ENCODE data around the gene SPEM2. TPM values are rescaled to one million over a fixed set of nuclear protein-coding genes. Genes with fewer than 3 reads are reported as not detected.
"Not testable (repeated sequence)": the region's sequence is repeated elsewhere in the genome, so short reads cannot be mapped to it uniquely, and the experiment has no call there.

The SPEM2 gene
- total RNA-seq, 4 donors from 2014 or later = not detected

DNA sequence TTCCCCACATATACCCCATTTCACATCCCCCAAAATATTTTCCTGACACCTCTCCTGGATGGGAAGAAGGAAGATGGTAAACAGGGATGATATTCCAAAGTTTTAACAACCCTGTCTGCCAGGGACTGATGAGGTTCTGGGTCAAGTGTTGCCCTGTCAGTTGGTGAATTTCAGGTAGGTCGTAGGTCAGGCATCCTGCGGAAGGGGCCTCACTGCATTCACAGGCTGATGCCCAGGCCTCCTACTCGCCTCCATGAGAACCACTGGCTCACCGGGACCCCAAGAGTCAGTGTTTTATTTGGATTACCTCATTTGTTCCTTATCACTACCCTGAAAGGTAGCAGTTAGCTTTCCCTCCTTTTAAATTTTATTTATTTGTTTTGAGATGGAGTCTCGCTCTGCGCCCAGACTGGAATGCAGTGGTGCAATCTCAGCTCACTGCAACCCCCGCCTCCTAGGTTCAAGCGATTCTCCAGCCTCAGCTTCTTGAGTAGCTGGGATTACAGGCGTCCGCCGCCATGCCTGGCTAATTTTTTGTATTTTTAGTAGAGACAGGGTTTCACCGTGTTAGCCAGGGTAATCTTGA, 43.5 kb downstream of the SPEM2 start:
- ATAC-seq (ENCODE audit: low FRiP score) (no peak), DNase-seq (ENCODE audit: low spot score) (no peak)
- TF ChIP-seq CTCF (IDR thresholded peaks at IDR 0.05) = no peak

- DNase-seq (ENCODE audit: low spot score); ATAC-seq (ENCODE audit: low FRiP score): not testable (repeated sequence)
Measured at GRCh38 chr17:7469843-7470242, 44.4 kb downstream of the SPEM2 start.

DNA sequence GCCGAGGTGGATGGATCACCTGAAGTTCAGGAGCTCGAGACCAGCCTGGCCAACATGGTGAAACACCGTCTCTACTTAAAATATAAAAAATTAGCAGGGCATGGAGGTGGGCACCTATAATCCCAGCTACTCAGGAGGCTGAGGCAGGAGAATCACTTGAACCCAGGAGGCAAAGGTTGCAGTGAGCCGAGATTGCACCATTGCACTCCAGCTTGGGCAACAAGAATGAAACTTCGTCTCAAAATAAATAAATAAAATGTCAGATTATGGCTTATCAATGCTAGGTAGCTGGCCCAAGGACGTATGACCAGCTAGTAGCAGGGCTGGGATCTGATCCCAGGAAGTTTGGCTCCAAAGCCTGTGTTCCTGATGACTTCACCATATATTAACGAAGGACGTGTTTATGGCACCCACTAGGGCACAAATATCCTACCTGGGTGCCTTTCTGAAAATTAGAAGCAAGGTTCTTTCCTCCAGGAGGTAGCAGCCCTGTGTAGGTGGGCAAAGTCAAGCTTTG, 45.1 kb downstream of the SPEM2 start:
- not testable (repeated sequence) for ATAC-seq (ENCODE audit: low FRiP score); DNase-seq (ENCODE audit: low spot score)

DNA sequence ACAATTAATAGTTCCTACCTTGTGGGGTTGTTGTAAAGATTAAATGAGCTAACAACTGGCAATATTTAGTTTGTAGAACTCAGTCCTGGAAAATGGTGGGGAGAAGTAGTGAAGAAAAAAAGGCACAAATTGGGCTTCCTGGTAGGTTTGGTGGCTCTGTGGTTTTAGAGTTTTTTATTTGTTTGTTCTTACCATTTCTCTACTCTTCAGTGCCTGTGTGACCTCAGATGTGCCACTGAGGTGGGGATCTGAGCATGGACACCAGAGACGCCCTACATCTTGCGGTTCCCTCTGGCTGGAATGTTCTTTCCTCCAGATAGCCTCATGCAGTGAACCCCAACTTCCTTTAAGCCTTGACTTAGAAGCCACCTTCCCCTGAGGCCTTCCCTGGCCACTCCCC, 46.3 kb downstream of the SPEM2 start:
- no peak for ATAC-seq (ENCODE audit: low FRiP score)
- TF ChIP-seq CTCF (IDR thresholded peaks at IDR 0.05) = no peak
- no peak for DNase-seq (ENCODE audit: low spot score)

DNA sequence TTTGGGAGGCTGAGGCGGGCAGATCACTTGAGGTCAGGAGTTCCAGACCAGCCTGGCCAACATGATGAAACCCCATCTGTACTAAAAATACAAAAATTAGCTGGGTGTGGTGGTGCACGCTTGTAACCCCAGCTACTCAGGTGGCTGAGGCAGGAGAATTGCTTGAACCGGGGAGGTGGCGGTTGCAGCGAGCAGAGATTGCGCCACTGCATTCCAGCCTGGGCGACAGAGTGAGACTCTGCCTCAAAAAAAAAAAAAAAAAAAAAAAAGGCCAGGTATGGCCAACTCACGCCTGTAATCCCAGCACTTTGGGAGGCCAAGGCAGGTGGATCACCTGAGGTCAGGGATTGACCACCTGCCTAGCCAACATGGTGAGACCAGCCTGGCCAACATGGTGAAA, 49.4 kb downstream of the SPEM2 start:
- DNase-seq (ENCODE audit: low spot score); ATAC-seq (ENCODE audit: low FRiP score): not testable (repeated sequence)

- TF ChIP-seq CTCF (IDR thresholded peaks at IDR 0.05) = no peak
- DNase-seq (ENCODE audit: low spot score) = no peak
- ATAC-seq (ENCODE audit: low FRiP score) = no peak
Measured at GRCh38 chr17:7475764-7476422, 50.5 kb downstream of the SPEM2 start.

GRCh38 chr17:7476494-7476893, 51.1 kb downstream of the SPEM2 start:
- no peak for ATAC-seq (ENCODE audit: low FRiP score)
- TF ChIP-seq CTCF (IDR thresholded peaks at IDR 0.05) = no peak
- DNase-seq (ENCODE audit: low spot score) = no peak

DNA sequence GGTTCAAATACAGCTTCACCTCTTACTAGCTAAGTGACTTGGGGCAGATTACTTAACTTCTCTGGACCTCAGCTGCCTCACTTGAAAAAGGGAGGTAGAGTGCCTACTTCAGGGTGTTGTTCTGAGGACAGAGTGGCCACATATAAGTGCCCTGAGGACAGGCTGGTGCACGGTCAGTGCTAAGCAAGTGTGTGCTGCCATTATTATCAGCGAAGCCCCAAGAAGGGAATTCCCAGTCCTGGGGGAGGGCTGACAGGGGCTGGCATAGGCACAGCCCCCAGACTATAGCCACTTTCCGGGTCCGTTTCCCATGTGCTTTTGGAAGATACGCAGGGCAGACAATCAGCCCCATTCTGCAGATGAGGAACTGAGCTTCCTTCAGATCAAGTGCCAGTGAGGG, 51.5 kb downstream of the SPEM2 start:
- TF ChIP-seq CTCF (IDR thresholded peaks at IDR 0.05) = no peak
- ATAC-seq (ENCODE audit: low FRiP score) = no peak
- DNase-seq (ENCODE audit: low spot score) = no peak

Other genes starting within 250 kb of the SPEM2 start
- 1 to 10 TPM in 3 of 4 donors, under 1 TPM in 1; 0.56 to 2.5 (median 1.4) TPM for gene ASGR1, start 246.2 kb upstream of the SPEM2 start, total RNA-seq
- gene DLG4, start 205.8 kb upstream of the SPEM2 start, total RNA-seq = 10 to 100 TPM in 3 of 4 donors, 1 to 10 TPM in 1; 8.7 to 12.5 (median 11.6) TPM
- 100 to 1,000 TPM; 677 to 996 (median 722) TPM for gene ACADVL, start 205.7 kb upstream of the SPEM2 start, total RNA-seq
- gene DVL2, start 191.1 kb upstream of the SPEM2 start, total RNA-seq = 10 to 100 TPM; 22.7 to 41.6 (median 23.6) TPM
- gene PHF23, start 186.2 kb upstream of the SPEM2 start, total RNA-seq = 10 to 100 TPM; 22.1 to 43.8 (median 28.9) TPM
- 100 to 1,000 TPM; 316 to 526 (median 376) TPM for gene GABARAP, start 183.2 kb upstream of the SPEM2 start, total RNA-seq
- 10 to 100 TPM; 47.9 to 66.2 (median 61.8) TPM for gene CTDNEP1, start 173.9 kb upstream of the SPEM2 start, total RNA-seq
- 10 to 100 TPM; 25.9 to 34.5 (median 30.1) TPM for gene ELP5, start 173.4 kb upstream of the SPEM2 start, total RNA-seq
- gene CLDN7, start 163.1 kb upstream of the SPEM2 start, total RNA-seq = 1 to 10 TPM; 3.0 to 9.0 (median 7.4) TPM
- 10 to 100 TPM in 3 of 4 donors, 1 to 10 TPM in 1; 8.9 to 29.2 (median 12.1) TPM for gene SLC2A4, start 143.9 kb upstream of the SPEM2 start, total RNA-seq
- 1 to 10 TPM in 3 of 4 donors, under 1 TPM in 1; 0.65 to 3.3 (median 1.5) TPM for gene YBX2, start 131.0 kb upstream of the SPEM2 start, total RNA-seq
- 100 to 1,000 TPM; 127 to 408 (median 282) TPM for gene EIF5A, start 118.0 kb upstream of the SPEM2 start, total RNA-seq
- gene GPS2, start 110.3 kb upstream of the SPEM2 start, total RNA-seq = 10 to 100 TPM; 49.6 to 91.3 (median 75.9) TPM
- gene NEURL4, start 96.3 kb upstream of the SPEM2 start, total RNA-seq = 10 to 100 TPM; 10.4 to 16.1 (median 11.5) TPM
- gene ACAP1, start 89.1 kb upstream of the SPEM2 start, total RNA-seq = 10 to 100 TPM in 1 of 4 donors, 1 to 10 TPM in 3; 3.3 to 13.1 (median 8.1) TPM
- 1 to 10 TPM; 6.7 to 9.9 (median 8.4) TPM for gene KCTD11, start 73.5 kb upstream of the SPEM2 start, total RNA-seq
- not detected for gene TMEM95, start 70.5 kb upstream of the SPEM2 start, total RNA-seq
- 10 to 100 TPM in 1 of 4 donors, 1 to 10 TPM in 2, under 1 TPM in 1; 0.95 to 13.5 (median 5.2) TPM for gene TNK1, start 44.5 kb upstream of the SPEM2 start, total RNA-seq
- 10 to 100 TPM; 11.1 to 16.9 (median 16.6) TPM for gene PLSCR3, start 31.1 kb upstream of the SPEM2 start, total RNA-seq
- 10 to 100 TPM; 45.8 to 98.2 (median 83.2) TPM for gene TMEM256, start 21.5 kb upstream of the SPEM2 start, total RNA-seq
- 1 to 10 TPM; 6.1 to 8.8 (median 8.1) TPM for gene NLGN2, start 17.8 kb upstream of the SPEM2 start, total RNA-seq
- gene SPEM1, start 5.3 kb upstream of the SPEM2 start, total RNA-seq = not detected
- gene SPEM3, start 3.2 kb downstream of the SPEM2 start, total RNA-seq = not detected
- 1 to 10 TPM; 4.7 to 8.4 (median 5.1) TPM for gene TMEM102, start 9.8 kb downstream of the SPEM2 start, total RNA-seq
- gene FGF11, start 13.9 kb downstream of the SPEM2 start, total RNA-seq = 1 to 10 TPM in 3 of 4 donors, under 1 TPM in 1; 0.72 to 1.9 (median 1.7) TPM
- gene CHRNB1, start 19.4 kb downstream of the SPEM2 start, total RNA-seq = 10 to 100 TPM in 1 of 4 donors, 1 to 10 TPM in 3; 3.0 to 10.9 (median 7.4) TPM
- gene ZBTB4, start 54.0 kb downstream of the SPEM2 start, total RNA-seq = 10 to 100 TPM; 27.5 to 57.9 (median 38.5) TPM
- not detected for gene SLC35G6, start 55.8 kb downstream of the SPEM2 start, total RNA-seq
- gene POLR2A, start 58.8 kb downstream of the SPEM2 start, total RNA-seq = 10 to 100 TPM; 57.1 to 99.2 (median 77.1) TPM
- gene TNFSF12, start 123.4 kb downstream of the SPEM2 start, total RNA-seq = 10 to 100 TPM; 29.2 to 64.5 (median 41.5) TPM
- 10 to 100 TPM; 24.5 to 70.9 (median 48.3) TPM for gene TNFSF13, start 133.1 kb downstream of the SPEM2 start, total RNA-seq
- 10 to 100 TPM; 48.9 to 66.7 (median 59.0) TPM for gene SENP3, start 136.3 kb downstream of the SPEM2 start, total RNA-seq
- 100 to 1,000 TPM in 3 of 4 donors, 10 to 100 TPM in 1; 99.1 to 321 (median 191) TPM for gene CD68, start 154.0 kb downstream of the SPEM2 start, total RNA-seq
- gene MPDU1, start 158.2 kb downstream of the SPEM2 start, total RNA-seq = 100 to 1,000 TPM in 3 of 4 donors, 10 to 100 TPM in 1; 86.5 to 144 (median 122) TPM
- under 1 TPM in 3 of 4 donors, not detected in 1; 0.56 to 0.95 (median 0.72) TPM for gene SOX15, start 164.5 kb downstream of the SPEM2 start, total RNA-seq
- gene FXR2, start 189.3 kb downstream of the SPEM2 start, total RNA-seq = 10 to 100 TPM; 17.8 to 30.3 (median 22.7) TPM
- 10 to 100 TPM; 55.5 to 81.3 (median 66.2) TPM for gene SAT2, start 202.2 kb downstream of the SPEM2 start, total RNA-seq
- gene SHBG, start 204.5 kb downstream of the SPEM2 start, total RNA-seq = 1 to 10 TPM in 1 of 4 donors, under 1 TPM in 1, not detected in 2; 0.37 to 2.5 TPM
- 1 to 10 TPM in 1 of 4 donors, under 1 TPM in 2, not detected in 1; 0.28 to 1.4 (median 0.48) TPM for gene ATP1B2, start 225.3 kb downstream of the SPEM2 start, total RNA-seq

Data from omental fat pad (tissue), 4 donors.